Ovary (tissue), 3 donors: ENCODE results near the gene DYNC1H1.

ENCODE experiments used
- CTCF ChIP-seq, 3 donors: fragments of 450-650 bp in 2 of 3; fragments of 200-600 bp in 1 of 3; IDR thresholded peaks; one replicate each; pipeline versions ENCODE4 v1.5.1 to v1.8.0; 2016 to 2022; ENCODE audit warnings: antibody characterized with exemption in 3 of 3, mild to moderate bottlenecking in 1 of 3
- POLR2A ChIP-seq: fragments of 450-650 bp; IDR thresholded peaks from one replicate; pipeline ENCODE4 v1.6.1; 2017; ENCODE audit warnings: antibody characterized with exemption, mild to moderate bottlenecking, moderate library complexity
- donor health status: DM: no; HTN: no; CAD: no.

GRCh38 chr14:101929946-101930345 is 34.4 kb upstream of the DYNC1H1 start:
- TF ChIP-seq CTCF (IDR thresholded peaks at IDR 0.05) (no peak), POLR2A (no peak)
